22Rv1 (cell line): ENCODE results near the gene ARL13B.
A peak's percentile ranks its signal among the peaks of the same experiment; 100 is the strongest.

Source experiments
- ZFX ChIP-seq: fragments of 450-650 bp; IDR thresholded peaks from 2 replicates; pipeline ENCODE4 v1.6.1; 2017; ENCODE audit warnings: antibody characterized with exemption, borderline replicate concordance
- TF ChIP-seq, protein P1 (sequence below): fragments of 450-650 bp; IDR thresholded peaks from 2 replicates; pipeline ENCODE4 v1.5.1; 2017; ENCODE audit warnings: mild to moderate bottlenecking

DNA sequence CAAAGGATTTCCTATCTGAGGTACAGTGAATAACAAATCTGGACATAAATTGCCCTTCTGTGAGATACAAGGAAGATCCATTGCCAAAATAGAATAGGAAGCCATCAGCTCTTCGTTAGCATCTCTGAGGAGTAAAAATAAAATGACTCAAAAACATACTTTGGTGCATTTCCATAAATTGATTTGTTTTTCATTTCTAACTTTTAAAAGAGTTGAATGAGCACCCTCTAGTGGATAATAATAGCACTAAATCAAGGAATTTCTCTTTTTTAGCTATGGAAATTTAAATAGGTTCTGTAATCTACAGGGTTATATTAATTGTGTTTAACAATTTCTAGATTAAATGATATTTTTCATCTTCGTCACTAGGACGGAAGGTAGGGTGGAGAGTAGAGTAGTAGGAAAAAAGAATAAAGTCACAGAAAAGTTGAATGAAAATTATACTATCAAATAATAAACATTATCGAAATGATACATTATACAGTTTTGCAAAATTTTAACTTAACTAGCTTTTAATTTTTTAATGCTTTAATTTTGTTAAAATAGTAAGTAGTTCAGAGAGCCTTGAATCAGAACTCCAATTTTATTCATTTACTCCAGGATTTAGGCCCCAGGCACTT is 89.3 kb downstream of the ARL13B start:
- TF ChIP-seq, protein P1, sequence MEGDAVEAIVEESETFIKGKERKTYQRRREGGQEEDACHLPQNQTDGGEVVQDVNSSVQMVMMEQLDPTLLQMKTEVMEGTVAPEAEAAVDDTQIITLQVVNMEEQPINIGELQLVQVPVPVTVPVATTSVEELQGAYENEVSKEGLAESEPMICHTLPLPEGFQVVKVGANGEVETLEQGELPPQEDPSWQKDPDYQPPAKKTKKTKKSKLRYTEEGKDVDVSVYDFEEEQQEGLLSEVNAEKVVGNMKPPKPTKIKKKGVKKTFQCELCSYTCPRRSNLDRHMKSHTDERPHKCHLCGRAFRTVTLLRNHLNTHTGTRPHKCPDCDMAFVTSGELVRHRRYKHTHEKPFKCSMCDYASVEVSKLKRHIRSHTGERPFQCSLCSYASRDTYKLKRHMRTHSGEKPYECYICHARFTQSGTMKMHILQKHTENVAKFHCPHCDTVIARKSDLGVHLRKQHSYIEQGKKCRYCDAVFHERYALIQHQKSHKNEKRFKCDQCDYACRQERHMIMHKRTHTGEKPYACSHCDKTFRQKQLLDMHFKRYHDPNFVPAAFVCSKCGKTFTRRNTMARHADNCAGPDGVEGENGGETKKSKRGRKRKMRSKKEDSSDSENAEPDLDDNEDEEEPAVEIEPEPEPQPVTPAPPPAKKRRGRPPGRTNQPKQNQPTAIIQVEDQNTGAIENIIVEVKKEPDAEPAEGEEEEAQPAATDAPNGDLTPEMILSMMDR, result peak; percentile 74
- TF ChIP-seq ZFX, result no peak
